NOMO-1 treated with DMSO at 0.1 percent for 48 hours (cell line): Measurements from ENCODE around the gene EMCN.

Experiments
- DNase-seq: peaks from one replicate; lab custom pipeline; 2025; ENCODE audit not compliant: unreplicated experiment; lab: John Stamatoyannopoulos, UW

The EMCN gene

DNA sequence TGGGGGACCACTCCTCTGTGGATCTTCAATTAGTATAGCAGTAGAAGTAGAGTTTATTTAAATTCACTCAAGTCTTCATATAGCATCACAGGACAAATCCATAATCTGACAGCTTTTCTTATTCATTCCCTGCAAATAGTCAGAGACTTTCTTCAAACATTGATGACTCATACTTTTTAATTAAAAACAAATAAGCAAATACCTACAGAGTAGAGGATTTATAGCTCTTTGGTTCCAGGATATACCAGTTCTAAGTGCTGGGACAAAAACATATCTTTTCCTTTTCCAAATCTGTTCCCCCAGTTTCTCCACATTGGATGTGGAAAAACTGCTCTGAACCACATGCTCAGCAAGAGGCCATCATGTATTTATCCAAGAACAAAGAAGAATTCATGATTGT is 24.1 kb downstream of the EMCN start:
- no peak for DNase-seq

DNA sequence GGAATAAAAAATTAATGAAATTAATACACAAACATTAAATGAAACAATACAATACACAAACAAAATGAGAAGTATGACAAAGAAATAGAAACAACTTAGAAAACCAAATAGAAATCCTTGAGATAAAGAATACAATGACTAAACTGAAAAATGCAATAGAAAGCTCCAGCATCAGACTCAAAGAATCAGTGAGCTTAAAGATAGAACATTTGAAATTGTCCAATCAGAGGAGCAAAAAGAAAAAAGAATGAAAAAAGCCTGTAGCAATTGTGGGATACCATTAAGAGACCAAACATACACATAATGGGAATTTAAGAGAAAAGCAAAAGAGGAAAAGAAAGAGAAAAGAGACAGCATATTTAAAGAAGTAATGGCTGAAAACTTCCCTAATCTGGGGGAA is 25.7 kb downstream of the EMCN start:
- DNase-seq = no peak

DNA sequence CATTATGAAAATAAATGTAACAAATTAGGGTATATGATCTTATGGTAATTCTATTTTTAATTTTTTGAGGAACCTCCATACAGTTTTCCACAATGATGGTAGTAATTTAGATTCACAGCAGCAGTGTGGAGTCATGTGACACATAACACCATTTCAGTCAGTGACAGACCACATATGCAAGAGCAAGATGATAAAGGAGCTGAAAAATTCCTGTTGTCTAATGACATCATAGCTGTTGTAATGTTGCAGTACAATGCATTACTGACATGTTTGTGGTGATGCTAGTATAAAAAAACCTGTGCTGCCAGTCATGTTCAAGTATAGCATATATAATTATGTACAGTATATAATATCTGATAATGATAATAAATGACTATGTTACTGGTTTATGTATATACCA is 28.5 kb downstream of the EMCN start:
- no peak for DNase-seq

DNA sequence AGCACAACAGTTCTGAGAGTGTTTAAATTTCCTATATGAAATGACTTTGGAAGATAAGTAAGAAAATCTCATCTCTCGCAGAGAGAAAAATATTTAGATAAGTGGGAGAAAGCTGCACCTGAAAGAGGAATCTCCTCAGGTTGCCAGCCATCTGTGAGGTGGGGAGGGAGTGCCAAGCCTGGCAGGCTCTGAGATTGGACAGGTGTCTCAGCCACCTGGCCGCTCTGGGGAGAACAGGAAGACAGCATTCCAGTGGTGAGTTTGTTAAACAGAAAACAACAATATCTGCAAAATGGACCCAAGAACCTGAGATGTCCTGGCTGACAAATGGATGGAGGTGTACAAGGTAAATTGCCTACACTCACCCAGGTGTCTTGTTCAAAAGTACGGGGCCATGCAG is 31.3 kb downstream of the EMCN start:
- DNase-seq = no peak

DNA sequence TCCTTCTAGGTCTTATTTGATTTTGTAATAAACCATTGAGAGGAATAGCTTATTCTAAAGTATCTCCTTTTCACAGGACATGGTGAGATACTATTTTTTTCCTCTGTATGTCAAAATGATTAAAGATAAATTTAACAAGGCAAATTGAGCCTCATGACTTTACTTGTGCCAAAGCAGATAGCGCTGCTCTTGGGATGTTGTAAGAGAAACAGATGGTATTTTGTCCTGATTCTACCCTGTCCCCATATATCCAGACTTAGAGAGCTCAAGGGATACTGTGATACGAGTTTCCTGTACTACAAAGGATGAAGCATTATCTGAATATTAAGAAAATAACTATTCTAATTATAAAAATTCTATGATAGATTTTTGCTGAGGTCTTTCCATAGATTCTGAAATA is 34.0 kb downstream of the EMCN start:
- DNase-seq = no peak

DNA sequence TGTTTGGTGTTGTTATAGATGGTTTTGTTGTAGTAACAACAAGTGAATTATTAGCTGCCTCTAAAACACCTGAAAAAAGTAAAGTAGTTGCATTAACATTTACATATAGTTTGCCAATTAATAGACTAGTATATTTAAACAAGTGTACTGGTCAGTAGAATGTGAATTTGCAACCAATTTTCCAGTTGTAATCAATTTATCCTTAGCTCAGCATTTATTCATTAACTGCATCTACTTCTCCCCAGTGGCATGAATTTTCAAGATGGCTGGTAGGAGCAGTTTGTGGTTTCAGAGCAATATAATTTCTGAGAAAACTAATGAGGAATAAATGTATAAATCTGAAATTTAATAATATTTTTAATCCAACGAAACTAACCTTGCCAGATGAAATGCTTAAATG is 37.9 kb downstream of the EMCN start:
- DNase-seq = no peak

DNA sequence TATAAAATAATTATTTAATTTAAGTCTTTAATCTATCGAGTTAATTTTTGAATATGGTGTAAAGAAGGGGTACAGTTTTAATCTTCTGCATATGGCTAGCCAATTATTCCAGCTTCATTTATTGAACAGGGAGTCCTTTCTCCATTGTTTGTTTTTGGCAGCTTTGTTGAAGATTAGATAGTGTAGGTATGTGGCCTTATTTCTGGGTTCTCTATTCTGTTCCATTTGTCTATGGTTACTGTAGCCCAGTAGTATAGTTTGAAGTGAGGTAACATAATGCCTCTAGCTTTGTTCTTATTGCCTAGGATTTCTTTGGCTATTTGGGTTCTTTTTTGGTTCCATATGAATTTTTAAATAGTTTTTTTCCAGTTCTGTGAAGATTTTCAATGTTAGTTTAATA is 48.3 kb downstream of the EMCN start:
- DNase-seq = no peak

DNA sequence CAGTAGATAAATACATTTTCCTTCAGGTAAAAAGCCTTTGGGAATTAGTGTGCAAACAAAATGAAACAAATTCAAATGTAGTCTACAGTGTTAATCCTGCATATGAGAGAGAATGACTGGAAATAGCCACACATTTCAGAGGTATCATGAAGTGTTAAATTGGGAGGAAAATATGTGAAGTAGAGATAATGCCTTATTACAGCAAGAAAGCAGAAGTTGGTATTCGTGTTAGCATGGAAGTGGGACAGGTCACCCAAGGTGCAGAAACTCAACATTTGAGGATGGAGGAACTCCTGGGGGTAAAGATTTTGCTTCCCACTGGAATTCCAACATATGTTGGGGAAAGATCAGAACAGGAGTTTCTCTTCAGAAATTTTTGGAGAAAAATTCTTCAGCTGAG is 51.3 kb downstream of the EMCN start:
- no peak for DNase-seq

DNA sequence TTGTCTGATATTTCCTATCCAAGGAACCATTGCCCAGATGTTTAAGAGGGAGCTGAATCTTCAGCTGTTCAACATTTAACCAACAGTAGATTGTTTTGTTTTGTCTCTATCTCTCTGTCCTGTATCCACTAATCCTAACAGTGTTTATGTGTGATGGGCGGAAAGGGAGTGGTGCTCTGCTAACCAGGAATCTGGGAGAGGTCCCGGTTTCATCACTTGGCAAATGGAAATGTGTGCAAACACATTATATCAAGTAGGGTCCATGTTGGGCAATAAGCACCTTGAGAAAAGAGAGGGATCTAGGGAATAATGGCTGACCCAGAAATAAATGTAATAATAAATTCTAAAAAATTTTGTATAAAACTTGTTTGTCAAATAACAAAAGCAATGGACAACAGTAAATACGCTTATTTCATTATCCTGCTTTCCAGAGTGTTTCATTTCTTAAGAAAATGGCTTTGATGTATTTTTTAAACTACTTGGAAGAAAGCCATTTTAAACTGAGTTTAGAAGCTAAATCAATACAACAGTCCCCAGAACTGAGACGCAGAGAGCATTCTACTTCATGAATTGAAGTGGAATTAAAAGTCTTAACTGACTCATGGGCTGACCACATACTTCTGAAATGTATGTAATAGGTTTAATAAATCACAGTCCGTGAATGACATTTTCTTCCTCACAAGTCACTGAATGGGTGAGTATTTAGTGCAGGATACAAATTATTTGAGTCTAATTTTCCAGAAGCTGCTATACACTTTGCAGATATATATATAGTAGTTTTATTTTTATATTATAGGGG is 55.8 kb downstream of the EMCN start:
- no peak for DNase-seq

DNA sequence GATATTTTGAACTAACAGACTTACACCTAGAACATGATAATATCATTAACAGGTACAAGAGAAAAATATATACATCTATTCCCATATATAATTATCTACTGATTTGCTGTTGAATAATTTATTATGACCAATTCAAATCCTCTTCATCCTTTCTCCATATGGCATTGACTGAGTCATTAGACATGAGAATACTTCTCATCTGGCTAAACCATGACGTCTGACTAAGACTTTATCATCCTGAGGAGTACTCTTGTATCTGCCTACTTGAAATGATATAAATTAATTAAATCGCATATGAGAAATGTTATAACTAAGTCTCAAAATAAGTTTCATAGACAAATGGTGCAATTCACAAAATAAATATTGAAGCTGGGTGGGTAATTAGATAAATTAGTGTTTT is 67.4 kb downstream of the EMCN start:
- no peak for DNase-seq

DNA sequence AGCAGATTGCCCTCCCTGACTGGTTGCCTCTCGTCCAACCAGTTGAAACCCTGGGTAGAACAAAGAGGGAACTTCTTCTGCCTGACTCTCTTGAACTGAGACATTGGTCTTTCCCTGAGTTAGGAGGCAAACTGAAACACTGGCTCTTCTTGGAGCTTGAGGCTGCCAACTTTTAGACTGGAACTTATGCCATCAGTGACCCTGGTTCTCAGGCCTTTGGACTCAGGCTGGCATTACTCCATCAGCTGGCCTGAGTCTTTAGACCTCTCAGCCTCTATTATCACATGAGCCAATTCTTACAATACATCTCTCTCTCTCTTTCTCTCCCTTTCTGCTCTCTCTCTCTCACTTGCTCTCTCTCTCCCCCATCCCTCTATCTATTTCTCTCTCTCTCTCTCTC is 86.4 kb downstream of the EMCN start:
- no peak for DNase-seq

DNA sequence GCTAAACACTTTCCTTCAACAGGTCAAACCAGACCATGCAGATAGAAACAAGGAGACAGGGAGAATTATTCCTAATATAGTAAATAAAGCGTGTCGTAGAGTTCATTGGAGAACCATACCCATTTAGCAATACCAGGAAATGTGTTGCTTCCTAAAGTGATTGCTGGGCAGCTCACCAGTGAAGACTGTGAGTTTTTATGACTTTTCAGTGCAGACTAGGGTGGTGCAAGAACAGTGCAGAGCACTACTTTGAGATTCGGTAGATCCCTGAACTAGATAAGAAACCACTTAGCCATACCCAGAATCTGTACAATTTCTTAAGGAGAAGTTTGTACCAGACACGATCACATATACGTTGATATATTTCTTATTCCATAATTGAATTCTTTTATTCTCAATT is 87.4 kb downstream of the EMCN start:
- DNase-seq = peak; percentile 34

DNA sequence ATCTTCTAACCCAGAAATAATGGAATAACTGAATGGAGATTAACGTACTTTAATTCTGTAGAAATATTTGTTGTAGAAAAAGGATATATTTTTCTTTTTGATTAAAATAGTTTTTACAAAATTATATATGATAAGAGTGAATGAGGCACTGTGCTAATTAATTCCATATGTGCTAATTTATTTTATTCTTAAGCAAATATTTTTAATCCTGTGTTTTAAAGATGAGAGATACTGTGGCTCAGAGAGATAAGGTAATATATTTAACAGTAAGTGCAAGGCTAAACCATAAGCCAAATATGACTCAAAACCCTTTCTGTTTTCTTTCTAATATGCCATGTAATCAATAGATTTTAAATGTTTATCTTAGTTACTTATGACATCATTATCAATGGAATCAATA is 88.2 kb downstream of the EMCN start:
- DNase-seq = no peak

DNA sequence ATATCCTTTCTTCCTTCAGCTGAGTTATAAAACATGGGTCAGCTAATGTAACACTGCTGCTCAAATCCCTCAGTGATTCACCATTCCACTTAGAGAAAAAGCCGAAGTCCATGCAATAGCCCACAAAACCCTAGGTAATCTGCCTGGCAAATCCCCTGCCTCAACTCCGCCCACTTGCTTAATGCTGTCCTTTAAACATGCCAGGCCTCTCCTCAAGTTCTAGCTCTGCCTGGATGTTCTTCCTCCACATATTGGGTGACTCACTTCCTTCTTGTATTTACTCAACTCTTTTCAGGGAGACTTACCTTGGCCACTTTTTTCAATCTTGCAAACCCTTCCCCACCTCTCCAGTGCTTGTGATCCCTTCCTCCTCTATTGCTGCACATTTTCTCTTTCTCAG is 89.8 kb downstream of the EMCN start:
- DNase-seq = no peak

DNA sequence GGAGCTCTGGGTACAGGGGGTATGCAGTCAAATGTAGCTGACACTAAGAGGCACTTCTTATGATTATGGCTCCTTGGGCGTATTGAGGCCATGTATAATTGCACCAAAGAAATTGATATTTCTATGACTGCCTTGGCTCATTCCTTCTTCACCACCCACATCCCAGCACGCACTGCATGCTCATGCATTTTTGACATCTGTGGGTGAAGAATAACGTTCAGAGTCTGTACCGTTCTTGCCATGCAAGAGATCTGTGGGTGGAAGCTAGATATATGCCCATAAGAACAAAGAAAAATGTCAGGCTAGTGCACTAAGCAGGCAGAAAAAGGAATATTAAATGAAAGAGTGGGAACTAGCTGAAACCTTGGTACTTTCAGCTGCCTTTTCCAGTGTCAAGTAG is 93.4 kb downstream of the EMCN start:
- no peak for DNase-seq

DNA sequence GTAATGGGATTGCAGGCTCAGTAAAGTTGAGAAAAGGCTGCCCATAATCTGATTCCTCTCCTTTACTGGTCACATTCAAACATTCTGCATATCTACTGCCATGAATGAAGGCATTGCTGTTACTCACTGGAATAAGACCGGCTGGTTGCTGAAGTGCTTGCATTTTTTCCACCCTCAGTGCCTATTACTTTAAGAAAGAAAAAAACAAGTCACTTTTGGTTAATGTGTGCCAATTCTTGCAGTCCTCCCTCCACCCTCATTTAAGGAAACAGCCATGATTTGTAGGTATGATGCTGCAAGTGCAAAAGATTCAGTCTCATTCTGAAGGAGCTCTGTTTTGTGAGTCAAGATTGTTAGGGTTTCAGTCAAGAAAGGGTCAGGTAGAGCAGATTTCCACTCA is 94.9 kb downstream of the EMCN start:
- no peak for DNase-seq

DNA sequence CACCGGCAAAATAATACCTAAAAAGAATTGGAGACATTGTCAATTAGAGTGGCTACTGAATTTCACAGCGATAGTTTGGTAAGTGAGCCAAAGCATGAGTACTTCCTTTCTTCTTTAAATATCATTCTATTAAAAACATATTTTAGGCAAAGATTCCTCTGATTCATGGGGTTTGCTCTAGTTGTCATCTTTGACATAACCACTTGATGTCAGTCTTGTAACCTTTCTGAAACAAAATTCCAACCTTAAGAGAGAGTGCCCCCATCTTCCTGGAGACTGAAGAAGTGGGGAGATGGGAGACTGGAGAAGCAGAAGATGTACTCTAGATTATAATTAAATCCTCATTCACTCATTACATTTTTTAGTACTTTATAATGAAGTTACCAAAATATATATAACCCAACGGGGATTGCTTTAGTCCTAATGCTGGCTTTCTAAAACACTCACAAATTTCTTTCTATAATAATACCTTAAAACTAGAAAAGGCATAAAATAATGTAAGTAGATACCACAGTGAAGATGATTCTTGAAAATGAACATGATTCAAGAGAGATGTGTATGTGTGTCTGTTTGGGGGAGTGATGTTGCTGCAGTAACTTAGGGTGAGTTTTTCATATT is 96.4 kb downstream of the EMCN start:
- peak; percentile 31 for DNase-seq

DNA sequence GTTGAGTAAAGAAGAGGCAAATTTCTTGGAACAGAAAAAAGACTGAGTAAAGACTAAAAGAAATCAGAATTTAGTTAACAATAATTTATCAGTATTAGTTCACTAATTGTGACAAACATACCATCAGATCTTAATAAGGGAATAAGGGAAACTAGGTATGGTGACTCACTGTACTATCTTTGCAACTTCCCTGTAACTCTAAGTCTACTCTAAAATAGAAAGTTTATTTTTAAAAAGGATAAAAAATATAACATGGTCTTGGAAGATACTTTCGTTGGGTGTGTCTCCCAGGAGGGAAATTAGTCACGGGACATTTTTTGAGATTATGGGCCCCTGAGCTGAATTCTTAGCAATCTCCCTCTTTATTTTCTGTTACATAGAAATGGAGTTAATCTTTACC is 97.3 kb downstream of the EMCN start:
- DNase-seq = peak; percentile 14

DNA sequence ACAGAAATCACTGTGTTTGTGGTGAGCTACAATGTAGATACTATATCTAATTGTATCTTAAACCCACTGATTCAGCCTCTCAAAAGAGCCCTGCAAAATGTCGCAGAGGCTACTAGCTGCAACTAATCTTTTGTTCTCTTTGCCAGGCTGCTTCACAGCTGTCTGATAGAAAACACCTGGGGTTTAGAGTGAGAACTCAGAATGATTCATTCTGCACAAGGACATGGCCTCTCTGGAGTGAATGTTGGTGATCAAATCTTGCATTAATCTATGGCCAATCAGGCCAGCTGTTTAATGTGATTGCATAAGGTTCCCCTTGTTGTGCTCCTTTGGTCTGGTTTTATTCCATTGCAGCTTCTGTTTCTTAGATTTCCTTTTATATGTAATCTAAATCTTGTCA is 100.3 kb downstream of the EMCN start:
- DNase-seq = no peak

DNA sequence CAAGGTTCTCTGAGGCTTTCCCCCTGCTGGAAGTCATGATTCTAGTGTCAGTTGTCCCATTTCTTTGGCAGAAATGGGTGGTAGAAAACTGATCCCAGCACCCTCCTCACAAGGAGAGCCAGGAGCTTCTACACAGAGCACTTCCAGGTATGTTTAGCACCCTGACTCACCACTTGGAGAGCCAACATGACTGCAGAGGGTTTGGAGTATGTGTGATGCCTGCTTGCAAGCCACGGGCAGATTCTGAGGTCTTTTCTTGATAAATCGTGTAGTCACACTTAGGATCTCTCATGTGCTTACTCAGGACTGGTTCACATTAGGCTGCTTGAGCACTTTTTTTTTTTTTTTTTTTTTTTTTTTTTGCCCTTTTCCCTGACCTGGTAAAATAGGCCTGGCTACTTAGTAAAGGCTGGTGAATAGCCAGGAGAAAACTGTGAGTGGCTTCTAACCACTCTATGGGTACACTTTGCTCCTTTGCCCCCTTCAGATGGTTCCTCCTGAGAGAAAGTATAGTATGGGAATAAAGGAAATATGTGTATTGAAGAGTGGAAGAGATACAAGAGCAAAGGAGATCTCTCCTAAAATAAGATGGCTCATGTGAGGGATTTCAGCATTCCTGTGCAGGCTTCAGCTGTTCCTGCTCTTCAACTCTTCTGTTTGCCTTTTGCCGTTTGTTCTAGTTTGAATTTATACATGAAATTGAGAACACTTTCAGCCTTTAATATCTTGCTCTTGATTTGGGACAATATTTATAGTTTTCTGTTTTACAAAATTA is 103.6 kb downstream of the EMCN start:
- DNase-seq = no peak

DNA sequence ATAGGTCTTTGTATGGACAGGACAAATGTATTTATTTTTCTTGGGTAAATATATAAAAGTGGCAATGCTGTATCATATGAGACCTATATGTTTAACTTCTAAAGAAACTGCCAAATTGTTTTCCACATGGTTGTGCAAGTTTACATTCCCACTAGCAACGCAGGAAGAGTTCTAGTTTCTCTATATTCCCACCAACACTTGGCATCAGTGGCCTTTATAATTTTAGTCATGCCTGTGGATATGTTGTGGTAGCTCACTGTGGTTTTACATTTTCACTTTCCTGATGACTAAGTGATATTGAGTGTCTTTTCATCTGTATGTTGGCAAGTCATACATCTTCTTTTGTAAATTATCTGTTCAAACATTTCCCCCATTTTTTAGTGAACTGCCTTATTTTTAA is 126.0 kb downstream of the EMCN start:
- DNase-seq = no peak

DNA sequence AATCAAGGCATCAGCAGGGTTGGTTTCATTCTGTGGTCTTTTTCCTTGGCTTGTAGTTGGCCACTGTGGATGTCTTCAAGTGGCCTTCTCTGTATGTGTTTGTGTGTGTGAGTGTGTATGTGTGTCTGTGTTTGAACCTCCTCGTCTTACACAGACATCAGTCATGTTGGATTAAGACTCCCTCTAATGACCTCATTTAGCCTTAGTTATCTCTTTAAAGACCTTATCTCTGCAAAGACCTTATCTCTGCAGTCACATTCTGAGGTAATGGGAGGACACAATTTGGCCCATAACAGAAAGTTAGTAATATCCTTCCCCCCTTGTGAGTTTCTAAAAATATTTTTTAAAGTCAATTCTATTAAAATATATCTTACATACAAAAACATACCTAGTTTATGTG is 126.7 kb downstream of the EMCN start:
- DNase-seq = no peak
